ENCODE results near the gene HSPA1B.

HSPA1B gene

DNA sequence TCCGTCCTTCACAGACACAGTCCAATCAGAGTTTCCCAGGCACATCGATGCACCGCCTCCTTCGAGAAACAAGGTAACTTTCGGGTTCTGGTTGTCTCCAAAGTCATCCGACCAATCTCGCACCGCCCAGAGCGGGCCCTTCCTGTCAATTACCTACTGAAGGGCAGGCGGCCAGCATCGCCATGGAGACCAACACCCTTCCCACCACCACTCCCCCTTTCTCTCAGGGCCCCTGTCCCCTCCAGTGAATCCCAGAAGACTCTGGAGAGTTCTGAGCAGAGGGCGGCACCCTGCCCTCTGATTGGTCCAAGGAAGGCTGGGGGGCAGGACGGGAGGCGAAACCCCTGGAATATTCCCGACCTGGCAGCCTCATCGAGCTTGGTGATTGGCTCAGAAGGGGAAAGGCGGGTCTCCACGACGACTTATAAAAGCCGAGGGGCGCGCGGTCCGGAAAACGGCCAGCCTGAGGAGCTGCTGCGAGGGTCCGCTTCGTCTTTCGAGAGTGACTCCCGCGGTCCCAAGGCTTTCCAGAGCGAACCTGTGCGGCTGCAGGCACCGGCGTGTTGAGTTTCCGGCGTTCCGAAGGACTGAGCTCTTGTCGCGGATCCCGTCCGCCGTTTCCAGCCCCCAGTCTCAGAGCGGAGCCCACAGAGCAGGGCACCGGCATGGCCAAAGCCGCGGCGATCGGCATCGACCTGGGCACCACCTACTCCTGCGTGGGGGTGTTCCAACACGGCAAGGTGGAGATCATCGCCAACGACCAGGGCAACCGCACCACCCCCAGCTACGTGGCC lies at the start of gene HSPA1B:
Gene HSPA1B, plus strand, starts transcription at position 453 of the 794 bp plus-strand sequence. Its CDS starts 213 bp downstream, at position 666.
- DNase-seq (ENCODE audit: low spot score): peak; percentile 99

DNA sequence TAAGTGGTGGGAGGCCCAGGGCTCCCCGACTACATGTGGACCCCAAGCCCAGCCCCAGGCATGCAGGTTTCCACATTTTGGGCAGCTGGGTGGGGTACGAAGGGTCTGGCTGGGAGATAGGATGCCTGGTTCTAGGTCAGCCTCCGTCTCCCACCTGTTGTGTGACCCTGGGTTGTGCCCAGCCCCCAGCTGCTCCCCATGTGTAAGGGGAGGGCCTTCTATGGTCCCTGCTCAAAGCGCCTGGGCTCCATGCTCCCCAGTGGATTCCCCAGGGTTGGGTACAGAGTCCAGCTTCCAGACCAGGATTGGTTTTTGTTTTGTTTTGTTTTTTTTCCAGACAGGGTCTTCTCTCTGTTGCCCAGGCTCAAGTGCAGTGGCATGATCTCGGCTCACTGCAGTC lies 49.3 kb upstream of the HSPA1B start:
- no peak for DNase-seq (ENCODE audit: low spot score)

DNA sequence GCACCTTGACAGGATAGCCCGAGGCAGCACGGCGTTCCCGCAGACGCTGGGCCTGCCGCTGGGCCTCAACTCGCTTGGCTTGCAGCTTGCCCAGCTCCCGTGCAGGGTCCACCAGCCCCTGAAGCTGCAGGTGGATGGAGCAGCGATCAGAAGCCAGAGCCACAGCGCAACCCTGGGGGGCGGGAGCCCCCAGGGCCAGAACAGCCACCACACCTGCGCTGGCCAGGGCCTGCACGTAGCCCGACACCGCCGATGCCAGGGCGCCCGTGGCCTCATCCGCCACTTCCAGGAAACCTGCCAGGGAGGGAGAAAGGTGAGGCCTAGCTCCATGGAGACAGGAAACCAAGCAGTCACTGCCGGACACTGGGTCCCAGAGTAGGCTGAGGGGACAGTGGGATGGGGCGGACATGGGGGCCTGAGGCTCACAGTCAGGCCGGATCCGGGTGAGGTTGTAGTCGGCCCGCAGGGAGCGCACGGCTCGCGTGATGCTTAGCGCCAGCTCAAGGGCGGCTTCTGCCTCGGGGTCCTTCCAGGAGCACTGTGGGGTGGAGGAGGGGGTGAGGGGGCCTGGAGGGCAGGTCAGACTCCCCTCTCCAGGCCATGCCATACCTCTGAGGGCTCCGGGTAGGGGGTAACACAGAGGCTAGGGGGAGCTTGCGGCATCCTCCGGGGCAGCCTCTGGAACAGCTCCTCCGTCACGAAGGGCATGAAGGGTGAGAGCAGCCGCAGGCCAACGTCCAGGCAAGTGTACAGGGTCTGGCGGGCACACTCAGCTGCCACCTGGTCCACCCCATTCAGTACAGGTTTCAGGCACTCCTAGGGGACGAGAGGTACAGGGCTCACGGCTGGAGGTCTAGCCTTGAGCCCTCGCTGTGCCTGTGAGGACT lies 48.3 kb upstream of the HSPA1B start:
- DNase-seq (ENCODE audit: low spot score): no peak

DNA sequence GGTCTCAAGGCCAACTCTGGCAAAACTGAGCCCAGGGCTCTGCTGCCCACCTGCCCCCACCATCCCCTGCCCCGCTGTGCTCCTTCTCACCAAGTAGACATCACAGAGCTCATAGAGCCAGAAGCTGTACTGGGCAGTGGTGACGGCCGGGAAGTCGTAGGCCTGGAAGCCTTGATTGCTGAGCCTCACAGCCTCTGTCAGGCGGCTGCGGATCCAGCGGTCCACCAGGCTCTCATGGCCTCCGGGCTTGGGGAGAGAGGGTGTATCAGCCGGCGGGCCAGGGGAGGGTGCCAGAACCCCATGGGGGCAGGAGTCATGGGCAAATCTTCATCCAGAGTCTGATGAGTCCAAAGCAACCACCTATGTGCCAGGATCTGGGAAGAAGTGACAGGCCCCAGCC lies 47.6 kb upstream of the HSPA1B start:
- no peak for DNase-seq (ENCODE audit: low spot score)

DNA sequence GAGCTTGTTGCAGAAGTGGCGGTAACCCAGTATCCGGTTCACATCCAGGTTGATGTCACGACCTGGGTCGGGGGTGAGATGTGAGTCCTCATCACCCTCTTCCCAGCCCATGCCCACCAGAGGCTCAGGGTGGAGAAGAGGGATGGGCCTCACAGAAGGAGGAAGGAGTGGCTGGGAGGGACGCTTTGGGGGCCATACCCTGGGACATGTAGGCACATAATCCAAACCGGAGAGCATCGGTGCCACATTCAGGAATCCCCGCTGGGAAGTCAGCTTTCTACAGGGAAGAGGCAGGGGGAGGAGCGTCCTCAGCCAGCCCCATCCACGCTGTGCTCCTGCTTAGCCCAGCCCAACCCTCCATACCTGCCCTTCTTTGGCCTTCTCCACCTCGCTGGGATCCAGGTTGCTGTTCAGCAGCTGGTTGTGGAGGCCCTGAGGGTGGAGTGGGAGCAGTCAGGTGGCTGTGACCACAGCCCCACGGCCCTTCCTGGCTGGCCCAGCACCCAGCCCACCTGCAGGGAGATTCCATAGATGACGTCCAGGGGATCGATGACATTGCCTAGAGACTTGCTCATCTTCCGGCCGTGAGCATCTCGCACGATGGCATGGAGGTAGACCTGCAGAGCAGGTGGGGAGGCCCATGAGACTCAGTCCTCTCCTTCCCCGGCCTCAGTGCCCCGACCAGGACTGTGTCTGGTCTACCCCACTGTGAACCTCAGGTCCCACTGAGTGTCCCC lies 46.9 kb upstream of the HSPA1B start:
- DNase-seq (ENCODE audit: low spot score): no peak

DNA sequence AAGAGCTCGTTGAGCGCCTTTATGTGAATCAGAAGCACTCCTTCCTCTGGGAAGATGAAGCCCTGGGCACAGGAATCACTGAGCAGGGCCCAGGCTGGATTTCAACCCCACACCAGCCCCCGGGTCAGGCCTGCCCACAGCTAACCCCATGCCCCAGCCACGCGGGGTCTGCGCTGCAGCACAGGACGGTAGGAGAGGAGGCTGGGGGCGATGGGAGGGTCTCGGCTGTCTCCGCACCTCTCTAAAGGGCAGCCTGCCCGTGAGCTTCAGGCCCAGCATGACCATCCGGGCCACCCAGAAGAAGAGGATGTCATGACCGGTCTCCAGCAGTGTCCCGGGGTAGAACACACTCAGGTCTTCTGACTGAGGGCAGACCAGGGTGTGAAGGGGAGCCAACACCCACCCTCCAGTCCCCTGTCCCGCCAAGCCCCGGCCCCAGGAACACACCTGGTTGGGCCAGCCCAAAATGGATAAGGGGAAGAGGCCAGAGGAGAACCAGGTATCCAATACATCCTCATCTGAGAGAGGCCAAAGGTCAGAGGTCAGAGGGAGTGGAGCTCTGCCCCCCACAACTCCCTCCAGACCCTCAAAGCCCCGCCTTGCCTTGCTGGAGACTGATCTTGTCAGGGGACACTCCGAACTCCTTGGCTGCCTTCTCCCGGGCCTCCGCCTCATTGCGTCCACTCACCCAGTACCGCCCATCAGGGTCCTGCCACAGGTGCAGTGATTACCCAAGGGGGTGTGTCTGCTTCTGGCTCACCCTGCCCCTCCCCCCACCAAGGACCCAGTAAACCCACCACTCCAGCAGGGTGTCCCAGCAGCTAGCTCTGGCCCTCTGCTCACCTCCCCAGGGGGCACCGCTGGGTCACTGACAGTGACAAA lies 46.1 kb upstream of the HSPA1B start:
- DNase-seq (ENCODE audit: low spot score): no peak

DNA sequence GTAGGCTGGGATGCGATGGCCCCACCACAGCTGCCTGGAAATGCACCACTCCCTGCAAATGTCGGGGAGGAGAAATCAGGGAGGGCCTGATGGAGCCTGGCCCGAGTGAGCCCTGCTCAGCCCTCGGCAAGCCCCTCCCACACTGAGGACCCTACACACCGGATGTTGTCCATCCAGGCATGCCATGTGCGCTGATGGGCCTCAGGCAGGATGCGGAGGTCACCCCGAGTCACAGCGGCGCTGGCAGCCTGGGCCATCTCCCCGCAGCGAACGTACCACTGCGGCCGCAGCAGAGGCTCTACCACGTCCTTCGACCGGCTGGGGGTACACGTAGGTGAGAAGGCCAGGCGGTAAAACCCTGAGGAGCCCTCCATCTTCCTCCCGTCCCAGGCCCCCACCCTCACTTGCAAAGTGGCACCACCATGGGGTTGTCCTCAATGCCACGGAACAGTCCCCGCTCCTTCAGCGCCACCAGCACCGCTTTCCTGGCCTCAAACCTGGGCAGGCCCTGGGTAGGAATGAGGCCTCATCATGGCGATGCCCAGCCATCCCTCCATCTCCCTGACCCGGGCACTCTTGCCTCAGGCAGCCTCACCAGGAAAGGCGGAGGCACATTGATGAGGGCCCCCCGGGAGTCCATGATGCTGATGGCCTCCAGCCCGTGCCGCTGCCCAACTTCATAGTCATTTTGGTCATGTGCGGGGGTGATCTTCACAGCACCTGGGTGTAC lies 45.2 kb upstream of the HSPA1B start:
- DNase-seq (ENCODE audit: low spot score): no peak

DNA sequence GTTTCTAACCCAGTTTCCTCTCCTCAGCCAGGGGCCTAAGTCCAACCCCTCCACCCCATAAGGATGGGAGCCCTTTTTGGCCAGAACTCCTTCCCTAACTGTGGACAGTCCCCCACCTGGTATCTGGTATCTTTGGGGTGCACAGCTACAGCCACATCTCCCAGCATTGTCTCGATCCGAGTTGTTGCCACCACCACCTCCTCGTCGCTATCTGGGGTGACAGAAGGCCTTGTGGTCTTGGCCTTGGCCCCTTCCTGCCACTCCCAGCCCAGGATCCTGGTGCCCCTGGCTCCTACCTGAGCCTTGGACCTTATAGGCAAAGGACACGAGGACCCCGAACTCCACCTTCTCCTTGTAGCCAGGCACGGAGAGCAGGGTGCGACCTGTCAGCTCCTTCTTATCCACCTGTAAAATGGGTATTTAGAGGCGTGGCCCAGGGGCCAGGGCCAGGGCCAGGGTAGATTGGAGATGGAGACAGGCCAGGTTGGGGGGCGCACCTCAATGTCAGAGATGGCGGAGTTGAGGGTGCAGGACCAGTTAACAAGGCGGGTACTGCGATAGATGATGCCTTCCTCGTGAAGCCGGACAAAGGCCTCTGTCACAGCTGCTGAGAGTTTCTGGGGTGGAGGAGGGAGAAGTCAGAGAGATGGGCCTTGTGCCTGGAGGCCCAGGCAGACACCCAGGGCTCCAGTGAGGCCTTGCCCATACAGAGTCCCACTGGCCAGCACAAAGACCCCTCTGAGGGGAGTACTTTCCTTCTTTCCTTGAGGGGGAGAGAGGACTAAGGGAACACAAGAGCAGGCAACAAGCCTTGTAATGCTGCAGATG lies 43.2 kb upstream of the HSPA1B start:
- DNase-seq (ENCODE audit: low spot score): no peak

DNA sequence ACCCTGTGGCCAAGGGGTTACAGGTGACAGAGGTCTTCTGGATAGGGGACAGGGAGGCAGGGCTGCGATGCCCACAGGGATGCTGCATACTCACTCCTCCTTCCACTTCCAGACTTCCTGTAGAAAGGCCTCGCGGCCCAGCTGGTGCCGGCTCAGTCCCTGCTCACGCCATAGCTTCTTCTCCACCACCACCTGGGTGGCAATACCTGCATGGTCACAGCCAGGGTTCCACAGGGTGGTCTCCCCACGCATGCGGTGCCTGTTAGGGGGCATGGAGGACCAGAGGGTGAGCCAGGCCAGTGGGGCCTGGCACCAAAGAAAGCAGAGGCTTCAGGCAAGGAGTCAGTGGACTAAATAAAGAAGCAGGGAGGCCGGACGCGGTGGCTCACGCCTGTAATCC lies 42.1 kb upstream of the HSPA1B start:
- no peak for DNase-seq (ENCODE audit: low spot score)

DNA sequence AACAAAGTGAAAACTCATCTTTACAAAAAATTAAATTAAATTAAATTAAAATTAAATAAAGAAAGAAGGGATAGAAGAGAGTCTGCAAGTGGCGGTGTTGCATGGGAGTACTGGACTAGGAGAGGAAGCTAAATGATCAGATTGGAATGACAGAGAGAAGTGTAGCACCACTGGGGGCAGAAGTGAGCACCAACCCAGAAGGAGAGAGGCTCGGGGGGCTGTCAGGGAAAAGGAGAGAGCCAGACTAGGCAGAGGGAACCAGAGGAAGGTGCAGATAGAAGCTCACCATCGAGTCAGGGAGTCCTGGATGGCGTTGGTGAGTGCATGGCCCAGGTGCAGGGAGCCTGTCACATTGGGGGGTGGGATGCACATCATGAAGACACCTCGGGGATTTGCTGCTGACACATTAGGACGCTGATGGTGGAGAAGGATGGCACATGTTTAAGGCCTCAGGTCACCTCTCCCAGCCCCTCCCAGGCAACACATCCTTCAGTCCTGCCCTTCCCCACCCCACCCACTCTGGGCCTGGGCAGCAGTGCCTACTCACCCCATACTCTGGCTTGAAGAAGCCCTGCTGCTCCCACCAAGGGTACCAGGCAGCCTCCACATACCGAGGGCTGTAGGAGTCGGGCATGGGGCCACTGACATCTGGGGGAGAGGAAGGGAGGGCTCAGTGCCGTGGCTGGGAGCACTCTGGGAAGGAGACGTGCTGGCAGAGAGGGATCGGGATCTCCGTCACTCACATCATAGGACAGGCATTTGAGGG lies 36.0 kb upstream of the HSPA1B start:
- DNase-seq (ENCODE audit: low spot score): peak; percentile 82

DNA sequence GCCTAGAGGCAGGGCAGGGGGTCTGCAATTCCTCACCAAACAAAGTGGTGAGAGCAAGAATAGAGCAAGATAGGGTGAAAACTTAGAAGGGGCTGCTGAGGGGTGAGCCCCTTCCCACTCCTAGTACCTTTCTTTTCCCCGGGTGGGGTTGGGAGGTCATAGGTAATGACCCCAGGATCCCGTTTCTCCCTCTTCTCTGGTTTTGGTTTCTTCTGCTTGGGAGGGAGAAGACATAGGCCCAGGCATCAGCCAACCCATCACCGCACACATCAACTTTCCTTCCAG lies 35.5 kb upstream of the HSPA1B start:
- no peak for DNase-seq (ENCODE audit: low spot score)

DNA sequence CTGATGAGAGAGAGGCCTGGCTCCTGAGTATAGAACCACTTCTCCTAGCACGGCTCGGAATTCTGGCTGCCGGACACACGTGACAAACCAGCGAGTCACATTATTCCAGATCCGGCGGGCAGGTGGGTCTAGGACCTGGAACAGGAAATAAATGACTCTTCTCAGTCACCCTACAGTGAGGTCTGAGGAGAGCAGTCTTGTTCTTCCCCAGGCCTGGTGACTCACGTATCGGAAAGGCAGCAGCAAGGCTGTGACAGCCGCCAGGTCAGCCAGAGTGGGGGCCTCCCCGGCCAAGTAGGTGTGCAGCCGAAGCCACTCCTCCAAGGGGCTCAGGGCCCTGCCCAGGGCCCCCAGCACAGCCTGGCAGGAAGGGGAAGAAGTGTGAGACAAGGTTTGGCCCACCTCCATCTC lies 34.8 kb upstream of the HSPA1B start:
- peak; percentile 1 for DNase-seq (ENCODE audit: low spot score)

DNA sequence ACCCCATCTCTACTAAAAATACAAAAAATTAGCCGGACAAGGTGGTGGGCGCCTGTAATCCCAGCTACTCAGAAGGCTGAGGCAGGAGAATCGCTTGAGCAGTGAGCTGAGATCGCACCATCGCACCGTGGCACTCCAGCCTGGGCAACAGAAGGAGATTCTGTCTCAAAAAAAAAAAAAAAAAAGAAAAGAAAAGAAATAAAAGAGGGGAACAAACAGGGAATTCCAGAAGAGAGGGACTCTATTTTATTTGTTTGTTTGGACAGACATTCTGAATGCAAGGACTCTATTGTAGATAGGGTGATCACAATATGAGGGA lies 33.7 kb upstream of the HSPA1B start:
- peak; percentile 1 for DNase-seq (ENCODE audit: low spot score)

DNA sequence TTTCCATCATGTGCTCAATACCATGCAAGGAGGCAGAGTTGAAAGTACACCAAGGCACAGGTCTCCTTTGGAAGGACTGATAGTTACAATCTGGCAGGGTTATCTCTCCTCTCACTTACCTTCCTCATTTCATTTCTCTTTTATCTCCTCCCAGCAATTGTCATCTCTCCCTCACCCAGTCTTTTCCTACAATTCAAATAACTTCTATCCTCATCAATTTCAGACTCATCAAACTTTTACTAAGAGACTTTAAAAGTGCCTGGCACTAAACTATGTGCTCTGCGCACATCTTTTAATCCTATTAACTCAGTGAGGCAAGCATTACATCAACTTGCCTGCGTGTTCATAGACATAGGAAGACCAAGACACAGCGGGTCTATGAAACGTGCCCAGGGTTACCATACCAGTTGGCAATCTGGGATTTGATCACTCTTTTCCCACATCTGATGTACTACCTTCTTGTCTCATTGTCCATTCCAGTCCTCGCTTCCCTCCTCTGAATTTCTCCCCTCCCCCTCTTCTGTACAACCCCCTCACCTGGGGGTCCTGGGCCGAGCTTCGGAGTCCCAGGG lies 33.2 kb upstream of the HSPA1B start:
- DNase-seq (ENCODE audit: low spot score): peak; percentile 26

DNA sequence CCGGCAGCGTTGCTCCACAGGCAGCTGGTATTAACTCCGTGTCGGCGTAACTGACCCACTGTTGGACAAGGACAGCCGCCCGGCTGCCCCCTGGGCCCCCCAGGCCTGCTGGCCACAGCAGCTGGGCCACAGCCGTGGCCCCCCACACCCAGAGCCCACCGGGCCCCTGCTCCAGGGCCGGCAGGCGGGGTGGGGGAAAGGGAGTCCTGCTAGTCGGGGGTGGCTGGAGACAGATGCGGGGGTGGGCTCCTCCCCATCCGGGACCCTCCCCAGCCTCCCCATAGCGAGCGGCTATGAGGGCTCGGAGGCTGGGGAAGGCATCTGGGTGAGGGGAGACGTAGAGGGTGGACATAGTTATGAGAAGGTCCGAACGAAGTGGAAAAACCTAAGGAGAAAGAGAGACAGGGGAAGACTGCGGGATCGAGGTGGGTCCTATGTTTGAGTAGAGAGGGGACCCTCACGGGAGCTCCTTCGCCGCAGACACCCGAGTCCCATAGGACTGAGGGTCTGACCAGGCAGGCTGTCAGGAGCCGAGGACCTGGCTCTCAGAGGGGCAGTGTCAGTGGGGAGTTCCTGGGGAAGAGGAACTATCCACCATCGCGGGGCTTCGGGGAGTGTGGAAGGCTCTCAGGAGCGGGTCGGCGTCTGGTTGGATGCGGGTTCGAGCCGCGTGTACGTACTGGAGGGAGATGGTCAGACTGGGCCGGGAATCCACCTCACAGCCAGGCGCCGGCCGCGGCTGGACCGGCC lies 32.5 kb upstream of the HSPA1B start:
- no peak for DNase-seq (ENCODE audit: low spot score)

DNA sequence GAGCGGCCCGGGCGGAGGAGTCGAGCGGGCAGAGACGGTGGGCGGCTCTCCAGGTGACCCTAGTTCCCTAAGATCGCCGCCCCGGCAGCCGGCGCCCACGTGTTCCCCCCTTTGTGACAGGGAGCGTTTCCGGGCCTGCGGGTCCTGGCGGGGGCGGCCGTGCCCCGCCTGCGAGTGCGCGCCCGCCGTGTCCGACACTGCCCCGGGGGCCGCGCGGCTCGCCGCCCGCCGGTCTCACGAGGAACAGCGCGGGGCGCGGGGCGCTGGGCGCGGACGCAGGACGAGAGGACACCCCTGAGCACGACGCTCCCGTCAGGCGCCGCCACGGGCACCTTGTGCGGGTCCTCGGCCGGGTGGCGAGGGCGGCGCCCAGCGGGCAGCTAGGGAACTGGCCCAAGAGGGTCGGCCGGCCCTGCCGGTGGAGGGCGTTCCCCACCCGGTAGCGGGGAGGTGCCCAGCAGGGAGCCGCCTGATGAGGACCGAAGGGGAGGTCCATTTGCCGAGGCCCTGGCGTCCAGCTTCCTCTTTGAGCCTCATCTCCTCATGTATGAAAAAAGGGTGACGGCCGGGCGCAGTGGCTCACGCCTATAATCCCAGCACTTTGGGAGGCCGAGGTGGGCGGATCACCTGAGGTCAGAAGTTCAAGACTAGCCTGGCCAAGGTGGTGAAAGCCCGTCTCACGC lies 31.8 kb upstream of the HSPA1B start, which contains the start of gene VARS1:
Gene VARS1, minus strand, starts transcription at position 137 of the 683 bp plus-strand sequence. CDS start 535 bp downstream, outside the sequence.
- DNase-seq (ENCODE audit: low spot score): peak; percentile 98

DNA sequence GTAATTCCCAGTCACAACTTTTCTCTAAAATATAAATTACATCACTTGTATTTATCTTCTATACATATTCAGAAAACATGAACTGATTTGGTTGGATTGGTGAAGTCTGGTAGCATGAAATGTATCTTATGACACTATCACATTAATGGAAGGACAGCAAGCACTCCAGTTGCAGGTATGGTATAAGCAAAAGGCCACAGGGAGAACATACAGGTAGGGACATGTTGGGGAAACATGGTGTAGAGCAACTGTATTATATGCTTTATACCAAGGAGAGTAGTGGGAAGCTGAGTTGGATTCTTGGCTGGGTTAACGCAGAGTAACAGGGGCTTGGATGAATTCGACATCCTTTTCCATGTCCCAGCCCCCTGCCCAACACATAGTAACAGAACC lies 30.5 kb upstream of the HSPA1B start:
- DNase-seq (ENCODE audit: low spot score): no peak

DNA sequence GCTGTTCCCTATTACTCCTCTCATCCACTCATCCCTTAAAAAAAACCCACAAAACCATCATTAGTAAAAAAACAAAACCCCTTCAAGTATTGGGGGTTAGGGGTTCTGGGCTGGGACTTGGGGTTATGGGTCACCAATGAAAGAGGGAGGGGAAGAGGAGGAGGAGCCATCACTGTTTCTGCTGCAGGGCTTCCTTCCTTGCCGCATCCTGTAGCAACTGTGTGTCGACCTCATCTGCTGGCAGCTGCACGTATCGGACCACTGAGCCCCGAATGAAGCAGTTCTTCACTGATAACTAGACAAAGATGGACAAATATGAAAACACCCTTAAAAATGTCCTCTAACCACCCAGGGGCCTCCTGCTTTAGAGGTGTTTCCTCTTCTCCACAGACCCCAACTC lies 29.9 kb upstream of the HSPA1B start:
- no peak for DNase-seq (ENCODE audit: low spot score)

Measured in AG08395 (cell line).